HFFc6 (cell line): ENCODE measurements around the gene NEK8. TPM values are rescaled to one million over a fixed set of nuclear protein-coding genes. Genes with fewer than 3 reads are reported as not detected.

Source experiments
- DNase-seq: peaks from one replicate; pipeline ENCODE4 v3.0.0-alpha.2; 2018
- H3K27ac Mint-ChIP-seq: 2 replicates; pipeline ENCODE4 v1.8.0; 2020; ENCODE audit warnings: mild to moderate bottlenecking, mixed read lengths
- H3K27me3 Mint-ChIP-seq: 2 replicates; pipeline ENCODE4 v1.8.0; 2021; ENCODE audit warnings: mild to moderate bottlenecking, moderate library complexity, mixed read lengths; ENCODE audit not compliant: insufficient read depth
- H3K36me3 Mint-ChIP-seq: 2 replicates; pipeline ENCODE4 v1.8.0; 2021; ENCODE audit warnings: low read depth, mixed read lengths
- H3K4me1 Mint-ChIP-seq: 2 replicates; pipeline ENCODE4 v1.8.0; 2020; ENCODE audit warnings: low read depth, mixed read lengths
- H3K4me3 Mint-ChIP-seq: 2 replicates; pipeline ENCODE4 v1.8.0; 2020; ENCODE audit warnings: mild to moderate bottlenecking, moderate library complexity, mixed read lengths
- H3K9me3 Mint-ChIP-seq: 2 replicates; pipeline ENCODE4 v1.8.0; 2020; ENCODE audit warnings: mild to moderate bottlenecking, mixed read lengths
- total RNA-seq, 6 experiments: library from RNA; stranded (reverse); fragmentation: NEBNext Ultra II Directional; extraction: Animal tissue kit (Norgen Biotek cat#: 25700); gene quantifications; 2 replicates in 1 of 6; 3 replicates in 5 of 6; pipeline ENCODE4 v1.2.3, GENCODE V29; 2021
- TF ChIP-seq, protein P1 (sequence below): fragments of 200-600 bp; sonication (generic); IDR thresholded peaks from 2 replicates; pipeline ENCODE4 v1.5.0; 2021; ENCODE audit warnings: antibody characterized with exemption, mild to moderate bottlenecking

The NEK8 gene
- total RNA-seq, 6 experiments from 2014 or later = 1.9 to 3.1 (median 2.5) TPM

GRCh38 chr17:28705074-28705659, 23.4 kb upstream of the NEK8 start:
- no peak for DNase-seq
- Mint-ChIP-seq H3K27ac (peak overlapping the region; percentile 62), H3K27me3 (no peaks in the 10 kb centered on the region; the same call in 1 of the 2 replicates), H3K36me3 (peaks cover 22% of the 10 kb centered on the region), H3K9me3 (no peaks in the 10 kb centered on the region), H3K4me3 (no peak overlapping the region), H3K4me1 (no peaks in the 10 kb centered on the region)
- TF ChIP-seq, protein P1, sequence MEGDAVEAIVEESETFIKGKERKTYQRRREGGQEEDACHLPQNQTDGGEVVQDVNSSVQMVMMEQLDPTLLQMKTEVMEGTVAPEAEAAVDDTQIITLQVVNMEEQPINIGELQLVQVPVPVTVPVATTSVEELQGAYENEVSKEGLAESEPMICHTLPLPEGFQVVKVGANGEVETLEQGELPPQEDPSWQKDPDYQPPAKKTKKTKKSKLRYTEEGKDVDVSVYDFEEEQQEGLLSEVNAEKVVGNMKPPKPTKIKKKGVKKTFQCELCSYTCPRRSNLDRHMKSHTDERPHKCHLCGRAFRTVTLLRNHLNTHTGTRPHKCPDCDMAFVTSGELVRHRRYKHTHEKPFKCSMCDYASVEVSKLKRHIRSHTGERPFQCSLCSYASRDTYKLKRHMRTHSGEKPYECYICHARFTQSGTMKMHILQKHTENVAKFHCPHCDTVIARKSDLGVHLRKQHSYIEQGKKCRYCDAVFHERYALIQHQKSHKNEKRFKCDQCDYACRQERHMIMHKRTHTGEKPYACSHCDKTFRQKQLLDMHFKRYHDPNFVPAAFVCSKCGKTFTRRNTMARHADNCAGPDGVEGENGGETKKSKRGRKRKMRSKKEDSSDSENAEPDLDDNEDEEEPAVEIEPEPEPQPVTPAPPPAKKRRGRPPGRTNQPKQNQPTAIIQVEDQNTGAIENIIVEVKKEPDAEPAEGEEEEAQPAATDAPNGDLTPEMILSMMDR = no peak

DNA sequence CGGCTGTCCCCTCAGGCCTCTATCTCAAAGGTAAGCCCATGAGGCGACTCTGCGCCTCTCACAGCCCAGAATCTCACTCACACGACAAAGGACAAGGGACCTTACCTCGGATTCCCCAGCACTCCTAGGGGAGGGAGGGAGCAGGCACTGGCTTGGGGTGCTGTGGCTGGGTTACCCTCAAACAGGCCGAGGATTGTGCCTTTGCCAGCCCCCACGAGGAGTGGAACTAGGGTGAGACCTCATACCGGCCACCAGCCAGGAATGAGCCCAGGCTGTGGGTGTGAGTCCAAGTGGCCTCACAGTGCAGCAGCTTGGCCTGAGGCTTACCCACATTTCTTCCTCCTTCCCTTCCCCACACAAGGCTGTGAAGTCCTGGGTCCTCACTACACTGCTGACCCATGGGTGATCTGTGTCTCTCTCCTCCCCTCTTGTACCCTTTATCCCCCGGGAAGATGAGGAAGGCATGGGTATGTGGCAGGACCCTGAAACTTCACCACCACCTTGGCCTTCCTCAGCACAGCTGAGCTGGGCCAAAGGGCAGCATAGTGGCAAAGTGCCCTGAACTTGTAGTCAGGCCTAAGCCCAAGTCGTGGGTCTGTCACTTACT, 22.8 kb upstream of the NEK8 start:
- Mint-ChIP-seq H3K27me3 (peaks cover 1% of the 10 kb centered on the region; the same call in 1 of the 2 replicates), H3K4me3 (no peak overlapping the region), H3K27ac (peak overlapping the region; percentile 62), H3K9me3 (no peaks in the 10 kb centered on the region), H3K4me1 (peaks cover 5% of the 10 kb centered on the region), H3K36me3 (peaks cover 18% of the 10 kb centered on the region)
- no peak for DNase-seq
- TF ChIP-seq, protein P1 = no peak

GRCh38 chr17:28706471-28707338, 21.9 kb upstream of the NEK8 start:
- DNase-seq = no peak
- TF ChIP-seq, protein P1 = no peak
- peaks cover 10% of the 10 kb centered on the region for H3K4me1 Mint-ChIP-seq
- H3K27me3 Mint-ChIP-seq = peaks cover 5% of the 10 kb centered on the region
- H3K27ac Mint-ChIP-seq = no peak overlapping the region
- H3K36me3 Mint-ChIP-seq = peaks cover 13% of the 10 kb centered on the region; the same call in 1 of the 2 replicates
- no peaks in the 10 kb centered on the region for H3K9me3 Mint-ChIP-seq
- no peak overlapping the region for H3K4me3 Mint-ChIP-seq

GRCh38 chr17:28707339-28707720, 21.3 kb upstream of the NEK8 start:
- Mint-ChIP-seq H3K36me3 (peaks cover 12% of the 10 kb centered on the region; the same call in 1 of the 2 replicates), H3K4me1 (peaks cover 16% of the 10 kb centered on the region), H3K27ac (no peak overlapping the region), H3K4me3 (no peak overlapping the region), H3K27me3 (peaks cover 5% of the 10 kb centered on the region), H3K9me3 (no peaks in the 10 kb centered on the region)
- DNase-seq = no peak
- TF ChIP-seq, protein P1 = no peak

- Mint-ChIP-seq H3K27me3 (peaks cover 8% of the 10 kb centered on the region), H3K4me1 (peaks cover 31% of the 10 kb centered on the region), H3K27ac (peak overlapping the region; percentile 96), H3K9me3 (no peaks in the 10 kb centered on the region), H3K4me3 (peak overlapping the region; percentile 90), H3K36me3 (peaks cover 31% of the 10 kb centered on the region)
- peak; percentile 82 for DNase-seq
- TF ChIP-seq, protein P1 = peak; percentile 71
These were observed 17.5 kb upstream of the NEK8 start for GRCh38 chr17:28710861-28711722.
